Brain pericyte (primary cell): ENCODE data around the gene PPP1R9B.

Source experiments
- DNase-seq: peaks from one replicate; pipeline ENCODE4 v3.0.0-alpha.2; 2012; ENCODE audit warnings: low read depth, low spot score

The PPP1R9B gene

DNA sequence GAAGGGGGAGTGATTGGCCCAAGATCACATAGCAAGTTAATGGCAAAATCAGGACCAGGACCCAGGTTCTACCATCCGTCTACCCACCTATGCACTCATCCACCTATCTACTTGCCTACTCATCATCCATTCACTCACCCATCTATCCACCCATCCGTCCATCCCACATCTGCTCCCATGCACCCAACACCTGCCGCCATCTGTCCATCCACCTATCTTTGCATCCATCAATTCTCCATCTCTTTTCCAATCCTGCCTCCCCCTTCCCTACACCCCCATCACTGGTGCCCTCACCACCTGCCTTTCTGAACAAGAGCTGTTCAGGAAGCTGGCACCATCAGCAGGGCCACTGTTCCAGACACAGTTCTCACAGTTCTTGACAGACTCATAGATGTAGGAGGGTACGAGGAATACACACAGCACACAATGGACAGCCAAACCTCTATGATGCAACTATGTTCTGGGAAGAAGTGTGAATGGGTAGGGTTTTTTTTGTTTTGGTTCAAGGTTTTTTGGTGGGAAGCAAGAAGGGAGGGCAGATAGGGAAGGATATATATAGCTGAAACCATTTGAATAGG is 25.0 kb downstream of the PPP1R9B start:
- DNase-seq = no peak

- no peak for DNase-seq
Measured at GRCh38 chr17:50123649-50124349, 26.7 kb downstream of the PPP1R9B start.

DNA sequence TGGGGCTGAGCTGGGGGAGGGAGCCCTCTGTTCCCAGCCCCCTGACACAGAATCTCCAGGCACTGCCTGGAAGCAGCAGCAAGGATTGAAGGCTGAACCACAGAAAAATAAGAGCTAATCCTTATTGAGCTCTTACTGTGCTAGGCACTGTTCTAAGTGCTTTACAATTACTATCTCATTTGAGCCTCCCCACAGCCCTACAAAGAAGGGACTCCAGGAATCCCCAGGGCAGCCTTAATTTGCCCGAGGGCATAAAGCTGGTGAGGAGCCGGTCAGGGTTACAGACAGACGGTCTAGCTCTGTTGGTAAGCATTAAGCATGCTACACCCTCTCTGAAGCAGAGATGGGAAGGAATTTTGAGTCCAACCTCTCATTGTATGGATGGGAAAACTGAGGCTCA is 27.5 kb downstream of the PPP1R9B start:
- no peak for DNase-seq

GRCh38 chr17:50120475-50121253 is 29.8 kb downstream of the PPP1R9B start:
- DNase-seq = no peak

- no peak for DNase-seq
Measured at GRCh38 chr17:50118828-50119218, 31.7 kb downstream of the PPP1R9B start.

- DNase-seq = no peak
Measured at GRCh38 chr17:50118076-50118827, 32.2 kb downstream of the PPP1R9B start.

GRCh38 chr17:50117202-50118051 is 33.0 kb downstream of the PPP1R9B start:
- no peak for DNase-seq

GRCh38 chr17:50115756-50116155 is 34.7 kb downstream of the PPP1R9B start:
- DNase-seq = no peak

DNA sequence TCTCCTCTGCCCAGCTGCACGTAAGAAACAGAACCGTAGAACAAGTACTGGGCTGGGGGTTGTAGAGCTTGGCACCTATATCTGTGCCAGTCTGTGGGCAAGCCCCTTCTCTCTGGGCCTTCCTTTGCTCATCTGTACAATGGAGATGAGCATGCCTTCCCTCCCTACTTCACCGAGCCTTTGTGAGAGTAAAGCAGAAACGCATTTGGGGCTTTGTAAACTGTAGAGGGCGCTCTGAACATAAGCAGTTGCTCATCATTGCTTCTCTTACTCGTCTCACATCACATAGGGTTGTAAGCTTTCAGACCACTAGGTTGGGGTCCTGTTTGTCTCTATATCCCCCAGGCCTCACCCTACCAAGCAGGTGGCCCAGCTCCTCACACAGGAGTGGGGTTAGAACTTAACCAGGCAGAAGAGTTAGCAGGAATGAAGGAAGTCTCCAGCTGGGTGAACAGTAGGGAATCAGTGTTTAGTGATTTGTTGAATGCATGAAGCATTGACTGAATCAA is 35.6 kb downstream of the PPP1R9B start:
- no peak for DNase-seq

GRCh38 chr17:50114401-50114800 is 36.1 kb downstream of the PPP1R9B start:
- no peak for DNase-seq

DNA sequence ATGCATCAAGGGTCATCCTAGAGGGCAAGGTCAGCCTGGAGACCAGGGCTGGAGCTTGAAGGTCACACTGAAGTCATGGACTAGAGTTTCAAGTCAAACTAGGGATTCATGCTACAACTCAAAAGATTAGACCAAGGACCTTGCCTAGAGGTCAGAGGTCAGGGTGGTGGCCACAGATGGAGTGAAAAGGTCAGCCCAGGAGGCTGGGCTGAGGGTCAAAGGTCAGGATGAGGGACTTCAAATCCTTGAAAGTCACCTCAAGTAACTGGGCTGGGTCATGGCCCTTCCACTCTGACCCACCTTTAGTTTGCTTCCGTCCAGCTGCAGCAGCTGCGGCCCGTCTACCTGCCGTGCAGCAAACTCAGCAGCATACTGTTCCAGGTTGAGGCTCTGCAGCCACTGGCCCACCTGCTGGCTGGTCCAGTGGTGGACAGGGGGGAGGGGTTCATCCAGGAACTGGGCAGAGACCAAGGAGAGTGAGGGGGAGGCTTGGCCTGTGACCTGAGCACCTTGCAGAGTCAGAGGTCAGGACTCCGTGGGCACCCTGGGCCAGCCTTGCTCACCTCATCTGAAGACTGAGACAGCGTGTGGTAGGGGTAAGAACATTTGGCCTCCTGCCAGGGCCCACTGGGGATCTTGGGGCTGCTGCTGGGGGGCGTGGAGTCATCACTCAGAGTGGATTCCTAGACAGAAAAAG is 36.7 kb downstream of the PPP1R9B start:
- DNase-seq = no peak

GRCh38 chr17:50112694-50113093 is 37.8 kb downstream of the PPP1R9B start:
- DNase-seq = no peak

- DNase-seq = no peak
Measured at GRCh38 chr17:50111673-50112655, 38.5 kb downstream of the PPP1R9B start.

DNA sequence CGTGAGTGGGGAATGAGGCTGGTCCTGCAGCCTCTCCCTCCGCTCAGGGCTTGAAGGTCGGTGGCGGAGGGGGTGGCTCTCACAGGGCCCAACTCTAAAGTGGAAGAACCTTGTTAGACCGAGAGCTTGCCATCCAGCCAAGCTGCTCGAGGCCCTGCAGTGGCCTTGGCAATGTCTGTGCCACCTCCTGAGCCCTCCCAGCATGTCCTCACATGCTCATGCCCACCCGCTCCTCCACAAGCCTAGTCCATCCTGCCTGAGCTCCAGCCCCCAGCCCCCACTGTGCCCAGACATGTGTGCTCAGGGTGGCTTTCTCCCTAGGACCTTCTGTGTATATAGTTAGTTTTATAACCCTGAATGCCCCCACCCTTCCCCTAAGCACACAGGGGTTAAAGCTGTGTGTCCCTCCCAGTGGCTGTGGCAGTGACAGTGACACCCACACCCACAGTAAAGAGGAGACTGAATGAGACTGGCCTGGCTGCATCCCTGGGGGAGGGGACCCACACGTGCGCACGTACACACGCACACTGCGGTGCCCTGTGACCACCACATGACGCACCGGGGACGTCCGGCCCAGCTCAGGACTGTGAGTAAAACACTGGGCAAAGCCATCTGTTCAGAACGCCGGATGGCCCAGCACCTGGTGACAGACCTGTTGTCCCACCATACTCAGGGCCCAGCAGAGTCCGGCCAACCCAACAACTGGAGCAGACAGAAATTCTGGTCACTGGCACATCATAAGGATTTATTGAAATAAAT is 39.7 kb downstream of the PPP1R9B start:
- no peak for DNase-seq

DNA sequence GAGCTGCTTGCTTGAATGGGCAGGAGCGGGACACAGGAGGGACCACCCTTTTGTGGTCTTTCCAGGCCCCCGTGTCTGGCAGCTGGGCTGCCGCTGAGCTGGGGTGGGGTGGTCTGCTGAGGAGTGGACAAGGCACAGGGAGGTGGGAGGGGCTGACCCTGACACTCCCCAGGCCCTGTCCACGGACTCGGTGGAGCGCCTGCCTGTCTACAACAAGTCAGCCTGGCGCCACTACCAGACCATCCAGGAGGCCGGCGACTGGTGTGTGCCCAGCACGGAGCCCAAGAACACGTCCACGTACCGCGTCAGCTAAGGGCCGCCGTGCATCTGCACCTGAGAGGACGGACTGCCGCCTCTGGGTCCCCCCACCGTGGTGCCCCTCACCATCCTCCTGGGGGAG is 40.7 kb downstream of the PPP1R9B start:
- no peak for DNase-seq

DNA sequence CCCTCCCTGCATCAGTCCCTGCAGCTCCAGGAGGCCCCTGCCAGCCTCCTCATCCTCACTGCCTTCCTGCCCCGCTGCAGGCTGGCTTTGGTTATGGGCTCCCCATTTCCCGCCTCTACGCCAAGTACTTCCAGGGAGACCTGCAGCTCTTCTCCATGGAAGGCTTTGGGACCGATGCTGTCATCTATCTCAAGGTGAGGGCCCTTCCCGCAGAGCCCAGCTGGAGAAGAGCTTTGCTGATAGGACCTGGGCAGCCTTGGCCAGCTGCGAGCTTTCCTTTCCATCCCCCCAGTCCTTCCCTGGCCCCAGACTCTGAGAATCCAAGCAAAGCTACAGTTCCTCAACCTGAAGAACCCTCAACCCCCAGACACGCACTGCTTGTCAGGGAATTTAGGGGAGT is 41.3 kb downstream of the PPP1R9B start:
- no peak for DNase-seq

GRCh38 chr17:50108556-50108955 is 41.9 kb downstream of the PPP1R9B start:
- no peak for DNase-seq

DNA sequence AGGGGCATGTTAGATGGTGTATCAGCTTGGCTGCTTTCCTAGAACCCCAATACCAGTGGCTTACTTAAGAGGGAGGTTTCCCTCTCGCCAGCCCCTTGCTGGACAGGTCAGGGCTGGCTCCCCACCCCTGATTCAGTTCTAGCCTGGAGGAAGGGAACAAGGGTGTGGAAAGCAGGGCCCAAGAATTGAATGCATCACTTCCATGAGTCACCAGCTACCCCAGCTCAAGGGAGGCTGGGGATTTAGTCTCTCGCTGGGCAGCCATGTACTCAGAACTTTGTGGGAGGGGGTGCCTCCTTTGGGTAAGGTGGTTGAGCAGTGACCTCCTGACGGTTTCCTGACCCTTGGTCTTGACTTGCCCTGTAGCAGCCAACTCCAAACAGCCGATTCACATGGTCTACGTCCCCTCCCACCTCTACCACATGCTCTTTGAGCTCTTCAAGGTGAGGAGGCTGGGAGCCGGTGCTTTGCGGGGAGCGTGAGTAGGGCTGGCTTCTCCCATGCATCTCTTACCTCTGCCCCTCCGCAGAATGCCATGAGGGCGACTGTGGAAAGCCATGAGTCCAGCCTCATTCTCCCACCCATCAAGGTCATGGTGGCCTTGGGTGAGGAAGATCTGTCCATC is 42.6 kb downstream of the PPP1R9B start:
- no peak for DNase-seq
